SIG-M5 treated with dmso at 0.1 percent for 504 hours (cell line): ENCODE measurements around the gene RAB3IL1.

ENCODE experiments used
- DNase-seq: peaks from one replicate; lab custom pipeline; 2025; ENCODE audit not compliant: unreplicated experiment; lab: John Stamatoyannopoulos, UW

Gene RAB3IL1

DNA sequence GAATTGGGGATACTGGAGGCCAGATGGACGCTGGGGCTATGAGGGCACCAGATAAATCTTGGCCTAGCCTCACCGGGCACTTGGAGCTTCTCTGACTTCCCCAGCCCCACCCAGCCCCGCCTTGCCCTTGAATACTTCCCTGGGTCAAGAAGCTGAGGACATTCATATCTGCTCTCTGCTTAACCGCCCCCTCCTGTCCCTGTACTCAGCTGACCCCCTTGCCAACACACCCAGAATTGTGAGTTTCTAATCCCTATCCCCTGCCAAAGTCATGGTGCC, 48.0 kb downstream of the RAB3IL1 start:
- DNase-seq, result no peak

DNA sequence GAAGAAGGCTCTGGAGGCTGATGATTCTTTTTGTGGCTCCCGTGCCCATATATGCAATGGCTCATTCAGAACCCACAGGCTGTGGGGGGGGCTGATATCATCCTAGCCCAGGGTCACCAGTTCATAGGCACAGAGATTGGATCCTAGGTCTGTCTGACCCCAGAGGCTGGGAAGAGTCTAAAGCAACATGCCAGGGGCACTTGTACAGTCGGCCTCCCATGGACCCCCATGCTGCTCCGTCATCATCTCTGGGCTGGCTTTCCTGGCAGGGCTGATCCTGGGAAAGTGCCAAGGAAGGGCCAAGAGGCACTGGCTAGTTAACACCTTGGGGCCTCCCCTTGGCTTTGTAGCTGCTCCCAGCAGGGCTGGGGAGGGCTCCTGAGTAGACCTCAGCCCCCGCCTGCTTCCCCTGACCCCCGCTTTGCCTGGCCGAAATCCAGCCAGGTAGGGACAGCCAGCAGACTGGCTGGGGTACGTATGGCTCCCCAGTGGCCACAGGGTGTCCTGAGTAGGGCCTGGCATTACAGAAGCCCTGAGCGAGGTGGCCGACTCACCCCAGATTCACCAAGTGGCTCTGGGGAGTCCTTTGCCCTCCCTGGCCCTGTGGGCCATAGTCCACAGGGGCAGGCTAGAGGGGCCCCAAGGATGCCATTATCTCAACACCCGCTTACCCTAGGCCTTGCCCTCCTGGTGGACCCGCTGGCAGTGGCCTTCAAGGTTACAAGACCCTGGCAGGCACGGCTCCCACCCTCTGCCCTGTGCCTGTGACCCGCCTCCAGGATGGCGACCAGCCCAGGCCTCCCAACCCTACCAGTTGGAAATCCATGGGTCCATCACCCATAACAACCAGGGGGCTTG, 48.6 kb downstream of the RAB3IL1 start:
- DNase-seq, result no peak

DNA sequence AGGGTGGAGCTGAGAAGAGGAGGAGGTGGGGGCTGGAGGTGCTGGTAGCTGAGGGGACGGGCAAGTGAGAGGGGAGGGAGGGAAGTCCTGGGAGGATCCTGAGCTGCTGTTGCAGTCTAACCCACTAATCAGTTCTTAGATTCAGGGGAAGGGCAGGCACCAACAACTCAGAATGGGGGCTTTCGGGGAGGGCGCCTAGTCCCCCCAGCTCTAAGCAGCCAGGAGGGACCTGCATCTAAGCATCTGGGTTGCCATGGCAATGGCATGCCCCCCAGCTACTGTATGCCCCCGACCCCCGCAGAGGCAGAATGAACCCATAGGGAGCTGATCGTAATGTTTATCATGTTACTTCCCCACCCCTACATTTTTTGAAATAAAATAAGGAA, 50.4 kb downstream of the RAB3IL1 start:
- DNase-seq, result no peak

DNA sequence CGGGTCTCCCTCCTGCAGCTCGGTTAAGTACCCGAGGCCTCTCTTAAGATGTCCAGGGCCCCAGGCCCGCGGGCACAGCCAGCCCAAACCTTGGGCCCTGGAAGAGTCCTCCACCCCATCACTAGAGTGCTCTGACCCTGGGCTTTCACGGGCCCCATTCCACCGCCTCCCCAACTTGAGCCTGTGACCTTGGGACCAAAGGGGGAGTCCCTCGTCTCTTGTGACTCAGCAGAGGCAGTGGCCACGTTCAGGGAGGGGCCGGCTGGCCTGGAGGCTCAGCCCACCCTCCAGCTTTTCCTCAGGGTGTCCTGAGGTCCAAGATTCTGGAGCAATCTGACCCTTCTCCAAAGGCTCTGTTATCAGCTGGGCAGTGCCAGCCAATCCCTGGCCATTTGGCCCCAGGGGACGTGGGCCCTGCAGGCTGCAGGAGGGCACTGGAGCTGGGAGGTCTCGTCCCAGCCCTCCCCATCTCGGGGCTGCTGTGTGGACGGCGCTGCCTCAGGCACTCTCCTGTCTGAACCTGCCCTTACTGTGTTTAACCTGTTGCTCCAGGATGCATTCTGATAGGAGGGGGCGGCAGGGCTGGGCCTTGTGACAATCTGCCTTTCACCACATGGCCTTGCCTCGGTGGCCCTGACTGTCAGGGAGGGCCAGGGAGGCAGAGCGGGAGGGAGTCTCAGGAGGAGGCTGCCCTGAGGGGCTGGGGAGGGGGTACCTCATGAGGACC, 51.0 kb downstream of the RAB3IL1 start:
- no peak for DNase-seq

DNA sequence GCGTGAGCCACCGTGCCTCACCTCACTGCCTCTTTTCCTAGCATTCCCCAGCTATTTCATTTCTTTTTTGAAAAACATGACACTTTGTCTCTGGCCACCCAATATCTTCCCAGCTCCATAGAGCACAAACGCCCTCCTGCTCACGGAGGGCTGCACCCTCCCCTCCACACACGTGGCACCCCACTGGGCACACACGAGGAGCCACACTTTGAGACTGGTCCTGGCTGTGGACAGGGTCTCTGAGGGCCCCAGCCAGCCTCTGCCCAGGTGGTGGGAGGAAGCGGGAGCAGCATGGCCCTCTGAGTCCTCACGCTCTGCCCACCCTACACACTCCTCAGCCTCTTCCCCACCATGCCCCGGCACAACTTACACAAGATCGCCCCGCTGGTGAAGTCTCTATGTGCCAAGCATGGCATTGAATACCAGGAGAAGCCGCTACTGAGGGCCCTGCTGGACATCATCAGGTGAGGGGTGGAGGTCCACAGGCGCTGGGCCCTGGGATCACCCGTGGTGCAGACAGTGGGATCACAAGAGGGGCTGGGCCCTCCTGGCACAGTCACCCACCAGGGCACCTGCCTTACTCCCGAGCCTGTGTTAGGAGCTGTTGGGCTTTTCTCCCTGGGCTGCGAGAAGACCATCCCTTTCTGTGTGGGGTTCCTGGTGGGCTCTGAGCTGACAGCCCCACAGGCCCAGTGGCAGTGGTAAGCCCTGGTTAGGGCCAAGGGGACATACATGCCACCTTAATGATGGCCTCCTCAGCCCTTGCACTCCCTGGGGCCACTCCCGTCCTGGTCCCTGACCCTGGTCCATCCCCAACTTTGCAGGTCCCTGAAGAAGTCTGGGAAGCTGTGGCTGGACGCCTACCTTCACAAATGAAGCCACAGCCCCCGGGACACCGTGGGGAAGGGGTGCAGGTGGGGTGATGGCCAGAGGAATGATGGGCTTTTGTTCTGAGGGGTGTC, 52.3 kb downstream of the RAB3IL1 start:
- no peak for DNase-seq

DNA sequence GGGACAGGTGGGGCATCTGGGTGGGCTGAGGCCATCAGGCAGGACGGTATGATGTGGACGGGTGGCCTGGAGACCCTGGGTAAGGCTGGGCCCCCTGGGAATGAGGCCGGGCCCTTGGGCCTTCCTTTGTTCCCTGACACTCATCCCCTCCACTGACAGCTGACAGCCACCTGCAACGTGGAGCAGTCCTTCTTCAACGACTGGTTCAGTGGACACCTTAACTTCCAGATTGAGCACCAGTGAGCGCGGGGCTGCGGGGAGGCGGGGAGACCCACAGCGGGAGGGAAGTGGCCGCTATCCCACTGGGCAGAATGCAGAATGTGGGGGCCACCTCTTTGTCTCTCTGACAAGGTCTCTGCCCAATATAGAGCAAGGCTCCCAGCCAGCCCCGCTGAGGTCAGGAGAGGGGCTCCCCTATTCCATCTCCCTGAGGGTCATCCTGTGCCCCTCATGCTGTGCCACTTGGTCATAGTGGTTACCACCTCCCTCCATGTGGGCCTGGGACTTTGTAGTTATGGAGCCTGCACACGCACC, 53.8 kb downstream of the RAB3IL1 start:
- no peak for DNase-seq

DNA sequence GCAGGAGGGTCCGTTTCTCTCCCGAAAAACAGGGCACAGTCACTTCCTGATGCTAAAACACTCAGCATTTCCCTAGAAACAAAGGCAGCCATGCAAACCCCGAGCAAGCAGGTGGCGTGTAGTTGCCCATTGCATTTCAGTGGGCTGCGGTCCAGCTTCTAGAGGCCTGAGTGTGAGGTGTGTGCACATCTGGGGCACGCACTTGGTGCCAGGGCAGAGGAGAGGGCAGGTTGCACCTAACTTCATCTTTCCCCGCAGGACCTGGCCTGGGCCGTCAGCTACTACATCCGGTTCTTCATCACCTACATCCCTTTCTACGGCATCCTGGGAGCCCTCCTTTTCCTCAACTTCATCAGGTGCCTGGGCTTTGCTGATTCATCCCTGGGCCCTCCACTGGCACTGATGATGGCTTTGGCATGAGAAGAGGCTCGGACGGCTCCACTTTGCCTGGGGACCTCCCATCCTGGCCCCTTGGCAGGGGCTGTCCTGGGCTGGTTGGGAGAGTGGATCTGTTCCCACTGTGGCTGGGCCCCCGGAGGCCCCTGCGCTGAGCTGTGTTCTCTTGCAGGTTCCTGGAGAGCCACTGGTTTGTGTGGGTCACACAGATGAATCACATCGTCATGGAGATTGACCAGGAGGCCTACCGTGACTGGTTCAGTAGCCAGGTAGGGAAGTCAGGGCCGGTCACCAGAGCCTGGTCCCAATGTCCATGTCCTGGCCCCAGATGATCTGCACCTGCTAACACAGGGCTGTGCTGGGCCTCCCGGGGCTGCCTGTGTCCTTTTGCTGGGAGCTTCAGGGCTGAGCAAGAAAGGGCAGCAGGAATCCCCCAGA, 54.4 kb downstream of the RAB3IL1 start:
- no peak for DNase-seq

DNA sequence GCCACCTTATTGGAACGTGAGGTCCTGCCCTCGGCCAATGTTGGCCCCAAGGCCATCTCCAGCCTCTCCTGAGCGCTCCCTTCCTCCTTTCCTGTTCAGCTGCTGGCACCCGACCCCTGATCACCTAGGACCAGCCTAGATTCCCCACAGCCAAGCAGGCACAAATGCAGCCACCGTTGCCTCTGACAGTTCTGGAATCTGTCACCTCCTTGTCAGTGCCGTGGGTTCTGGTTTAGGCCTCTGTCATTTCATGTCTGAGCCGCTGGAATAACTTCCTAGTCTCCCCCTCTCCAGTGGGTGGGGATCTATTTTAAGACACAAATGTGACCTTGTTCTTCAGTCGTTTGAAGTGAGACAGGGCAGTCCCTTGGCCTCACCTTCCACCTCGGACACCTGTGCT, 55.7 kb downstream of the RAB3IL1 start:
- no peak for DNase-seq

DNA sequence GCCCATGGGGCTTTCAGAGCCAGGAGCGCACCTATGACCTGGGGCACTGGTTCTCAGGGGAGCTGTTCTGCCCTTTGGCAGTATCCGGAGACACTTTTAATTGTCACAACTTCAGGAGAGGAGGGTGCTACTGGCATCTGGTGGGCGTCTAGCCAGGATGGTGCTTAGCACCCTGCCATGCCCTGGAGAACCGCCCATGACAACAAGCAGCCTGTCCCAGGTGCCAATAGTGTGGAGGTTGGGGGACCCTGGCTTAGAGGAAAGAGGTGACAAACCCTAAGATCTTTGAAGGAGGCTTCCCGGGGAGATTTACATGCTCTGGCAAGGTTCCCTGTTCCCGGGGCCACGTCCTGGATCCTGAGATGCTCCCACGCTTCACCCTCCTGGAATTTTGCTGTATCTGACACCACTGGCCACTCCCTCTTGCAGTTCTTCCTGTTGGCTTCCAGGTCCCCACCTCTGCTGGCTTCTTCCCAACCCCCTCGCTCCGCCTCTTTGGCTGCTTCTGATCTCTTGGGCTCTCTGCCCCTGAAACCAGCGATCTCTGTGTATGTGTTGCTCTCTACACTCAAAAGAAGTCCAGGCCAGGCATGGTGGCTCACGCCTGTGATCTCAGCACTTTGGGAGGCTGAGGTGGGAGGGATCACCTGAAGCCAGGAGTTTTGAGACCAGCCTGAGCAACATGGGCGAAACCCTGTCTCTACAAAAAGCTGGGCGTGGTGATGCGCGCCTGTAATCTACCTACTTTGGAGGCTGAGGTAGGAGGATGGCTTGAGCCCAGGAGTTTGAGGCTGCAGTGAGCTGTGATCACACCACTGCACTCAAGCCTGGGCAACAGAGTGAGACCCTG, 57.1 kb downstream of the RAB3IL1 start:
- no peak for DNase-seq

DNA sequence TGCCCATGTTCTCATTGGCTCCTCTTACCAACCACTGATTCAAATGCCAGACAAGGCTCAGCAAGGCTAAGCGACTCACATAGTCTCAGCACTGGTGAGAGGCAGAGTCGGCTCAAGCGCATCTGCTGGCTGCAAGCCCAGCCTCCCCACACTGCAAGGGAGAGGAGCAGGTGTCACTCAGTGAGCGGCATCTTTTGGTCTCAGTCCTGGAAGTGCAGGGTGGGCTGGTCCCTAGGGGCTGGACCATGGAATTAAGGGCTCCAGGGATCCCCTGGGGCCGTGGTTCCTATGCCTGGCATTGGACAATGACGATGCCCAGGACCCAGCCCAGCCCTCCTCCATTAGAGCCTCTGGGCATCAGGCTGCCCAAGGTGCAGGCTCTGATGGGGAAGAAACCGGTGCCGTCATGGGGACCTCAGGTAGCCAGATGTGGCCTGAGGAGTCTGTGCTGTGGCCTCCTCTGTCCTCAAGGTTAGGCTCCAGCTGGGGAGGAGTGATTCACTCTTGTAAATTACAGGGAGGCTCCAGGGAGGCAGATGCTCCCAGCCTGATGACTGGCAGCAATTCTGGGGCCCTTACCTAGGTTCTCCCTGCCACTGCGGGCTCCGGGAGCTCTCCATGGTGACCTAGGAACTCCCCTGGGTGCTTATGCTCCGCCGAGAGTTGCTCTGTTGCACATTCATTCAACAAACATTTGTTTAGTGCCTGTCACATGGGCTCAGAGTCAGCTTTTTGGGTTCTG, 61.3 kb downstream of the RAB3IL1 start:
- no peak for DNase-seq

DNA sequence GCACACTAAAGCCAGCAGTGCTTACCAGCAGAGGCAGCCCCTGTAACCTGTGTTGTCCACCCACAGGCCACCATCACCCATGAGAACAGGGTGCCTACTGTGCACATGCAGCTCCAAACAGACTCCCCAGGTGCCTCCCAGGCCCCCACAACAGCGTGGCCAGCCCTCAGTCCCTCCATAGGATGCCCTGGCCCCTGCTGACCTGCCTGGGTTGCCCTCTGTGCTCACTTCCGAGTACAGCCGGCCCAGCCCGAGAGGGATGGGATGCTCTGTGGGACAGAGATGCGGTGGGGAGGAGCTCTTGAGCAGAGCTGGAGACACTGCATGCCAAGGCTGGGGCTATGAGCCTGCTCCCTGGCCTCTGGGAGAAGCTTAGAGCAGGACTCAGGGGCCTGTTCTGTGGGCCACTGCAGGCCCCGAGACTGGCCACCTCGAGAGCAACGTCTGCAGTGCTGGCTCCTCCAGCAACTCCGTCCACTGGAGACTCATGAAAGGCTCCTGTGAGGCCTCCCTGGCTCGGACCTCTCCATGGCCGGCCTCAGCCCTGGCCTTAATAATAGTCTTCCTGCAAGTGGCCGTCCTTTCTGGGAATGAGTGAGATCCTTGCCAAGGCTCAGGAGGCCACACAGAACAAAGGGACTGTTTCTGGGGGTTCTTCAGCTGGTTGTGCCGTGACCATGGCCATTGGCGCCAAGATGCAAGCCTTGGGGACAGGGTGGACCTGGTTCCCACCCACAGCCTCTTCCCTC, 62.2 kb downstream of the RAB3IL1 start:
- no peak for DNase-seq

DNA sequence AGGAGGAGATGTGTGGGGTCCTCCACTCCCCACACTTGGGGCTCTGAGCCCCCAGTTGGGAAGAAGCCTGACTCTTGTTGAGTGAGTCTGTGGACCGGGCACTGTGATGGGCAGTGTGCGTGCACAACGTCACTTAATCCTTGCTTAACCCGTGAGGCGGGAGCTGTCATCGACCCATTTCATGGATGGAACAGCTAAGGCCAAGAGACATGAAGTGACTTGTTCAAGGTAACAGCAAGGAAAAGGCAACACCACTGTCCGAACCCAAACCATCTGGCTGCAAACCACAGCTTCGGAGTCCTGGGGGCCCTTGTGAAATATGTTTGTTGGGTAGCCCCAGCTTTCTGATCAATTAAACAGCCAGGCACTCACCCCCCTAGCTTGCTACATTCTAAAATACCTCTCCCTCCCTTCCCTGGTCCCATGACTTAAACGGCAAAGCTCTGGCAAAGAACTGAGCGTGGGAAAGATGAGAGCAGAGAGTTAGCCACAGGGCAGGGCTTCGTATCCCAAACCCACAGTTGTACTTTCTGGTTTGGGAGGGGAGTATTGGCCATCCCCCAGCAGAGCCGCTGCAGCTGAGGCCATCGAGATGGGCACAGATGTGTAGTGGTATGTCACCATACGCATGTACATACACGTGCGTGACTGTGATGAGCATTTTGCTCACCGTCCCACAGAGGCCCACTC, 63.0 kb downstream of the RAB3IL1 start:
- DNase-seq, result no peak

DNA sequence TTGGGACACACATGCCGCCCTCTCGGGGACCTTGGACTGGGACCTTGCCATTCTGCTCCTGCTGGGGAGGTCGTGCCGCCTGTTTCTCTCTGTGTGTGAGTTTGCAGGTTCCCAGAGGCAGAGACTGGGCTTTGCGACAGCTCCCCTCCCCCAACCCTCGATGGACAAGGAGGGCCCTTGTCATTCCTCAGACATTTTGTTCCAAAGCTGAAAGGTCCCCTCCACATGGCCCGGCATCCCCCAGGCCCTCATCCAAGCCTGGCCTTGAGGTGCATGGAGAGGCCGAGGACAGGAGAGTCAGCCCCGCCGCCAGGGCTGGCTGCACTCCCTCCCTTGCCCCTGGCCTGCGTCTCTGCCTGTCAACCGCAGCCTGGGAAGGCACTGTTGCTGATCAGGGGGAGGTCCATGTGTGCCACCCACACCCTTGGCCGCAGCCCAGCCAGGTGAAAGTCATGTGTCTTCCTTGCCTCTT, 63.6 kb downstream of the RAB3IL1 start:
- no peak for DNase-seq

DNA sequence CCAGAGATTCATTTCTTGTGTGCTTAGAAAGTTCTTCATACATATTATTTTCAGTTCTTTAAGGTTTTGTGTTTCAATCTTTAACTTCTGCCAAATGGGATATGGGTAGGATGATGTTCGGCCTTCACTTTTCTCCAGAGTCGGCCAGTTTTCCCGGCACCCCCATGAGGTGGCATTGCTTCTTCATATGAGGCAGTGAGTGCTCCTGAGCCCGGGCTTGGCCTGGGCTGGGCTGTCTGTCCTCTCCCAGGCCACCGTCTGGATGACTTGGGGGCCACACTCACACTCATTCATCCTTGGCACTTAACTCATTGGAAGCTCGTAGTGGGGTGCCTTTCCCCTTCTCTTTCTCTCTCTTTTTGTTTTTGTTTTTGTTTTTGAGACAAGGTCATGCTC, 65.5 kb downstream of the RAB3IL1 start:
- no peak for DNase-seq

DNA sequence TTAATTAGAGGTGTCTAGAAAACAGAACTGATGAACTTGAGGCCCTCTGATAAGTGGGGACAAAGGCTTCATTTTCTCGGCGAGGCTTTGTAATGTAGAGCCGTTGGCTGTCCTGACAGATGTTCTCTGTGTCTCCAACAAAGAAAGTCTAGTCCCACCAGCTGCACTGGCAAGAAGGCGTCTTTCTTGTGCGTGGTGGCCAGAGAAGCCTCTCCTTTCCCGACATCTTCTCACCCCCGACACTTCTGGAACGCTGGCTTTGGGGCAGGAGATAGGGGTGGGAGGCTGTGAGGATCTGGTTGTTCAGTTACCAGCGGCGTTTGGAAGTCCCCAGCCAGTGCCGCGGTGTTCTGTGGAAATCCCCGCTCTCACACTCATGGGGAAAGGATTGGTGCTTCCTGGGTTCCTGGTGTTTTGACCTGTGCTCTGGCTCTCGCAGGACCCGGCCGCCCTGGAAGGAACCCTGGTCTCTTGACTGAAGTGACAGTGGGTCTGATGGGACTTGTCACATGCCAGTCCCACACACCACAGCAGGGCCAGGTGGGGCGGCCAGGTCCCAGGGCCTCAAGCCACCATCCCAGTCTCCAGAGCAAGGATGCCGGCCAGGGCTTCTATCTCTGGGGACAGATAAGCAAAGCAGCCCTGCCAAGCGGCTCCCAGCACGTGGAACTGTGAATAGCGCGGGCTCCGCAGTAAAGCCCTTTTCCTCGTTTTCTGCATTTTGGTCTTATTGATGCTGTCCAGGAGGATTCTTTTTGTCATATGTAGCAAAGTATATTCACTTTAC, 66.1 kb downstream of the RAB3IL1 start:
- no peak for DNase-seq

DNA sequence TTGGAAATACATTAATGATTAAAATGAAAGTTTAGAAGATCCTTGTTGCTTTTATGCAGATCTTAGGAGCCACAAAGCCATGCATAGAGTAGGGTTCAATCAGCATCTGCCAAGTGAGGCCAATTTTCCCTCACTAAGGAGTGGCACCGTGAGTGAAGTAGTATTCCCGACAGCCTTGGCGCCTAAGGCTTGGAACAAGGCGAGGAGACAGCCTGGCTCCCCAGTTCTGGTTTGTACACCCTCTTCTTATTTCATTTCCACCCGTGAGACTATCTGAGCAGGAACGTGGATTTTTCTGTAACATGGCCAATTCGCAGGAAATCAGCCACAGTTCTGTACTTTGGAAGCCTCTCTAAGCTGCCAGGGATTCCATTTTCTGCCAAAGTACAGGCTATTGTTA, 66.7 kb downstream of the RAB3IL1 start:
- DNase-seq, result no peak

DNA sequence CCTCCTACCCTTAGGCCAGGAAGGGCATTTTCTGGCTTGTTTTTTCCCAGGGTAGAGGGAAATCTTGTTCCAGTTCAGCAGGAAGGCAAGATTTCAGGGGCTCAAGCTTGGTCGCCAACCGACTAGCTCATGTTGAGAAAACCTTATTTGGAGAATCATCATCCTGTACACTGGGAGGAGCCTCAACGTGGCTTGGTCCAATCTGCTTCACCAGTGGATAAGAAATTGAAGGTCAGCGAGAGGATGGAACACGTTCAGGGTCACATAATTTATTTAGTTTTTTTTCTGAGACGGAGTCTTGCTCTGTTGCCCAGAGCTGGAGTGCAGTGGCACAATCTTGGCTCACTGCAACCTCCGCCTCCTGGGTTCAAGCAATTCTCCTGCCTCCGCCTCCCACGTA, 68.7 kb downstream of the RAB3IL1 start:
- DNase-seq, result no peak
